Measurements from ENCODE around the gene NXPH3.

The NXPH3 gene

DNA sequence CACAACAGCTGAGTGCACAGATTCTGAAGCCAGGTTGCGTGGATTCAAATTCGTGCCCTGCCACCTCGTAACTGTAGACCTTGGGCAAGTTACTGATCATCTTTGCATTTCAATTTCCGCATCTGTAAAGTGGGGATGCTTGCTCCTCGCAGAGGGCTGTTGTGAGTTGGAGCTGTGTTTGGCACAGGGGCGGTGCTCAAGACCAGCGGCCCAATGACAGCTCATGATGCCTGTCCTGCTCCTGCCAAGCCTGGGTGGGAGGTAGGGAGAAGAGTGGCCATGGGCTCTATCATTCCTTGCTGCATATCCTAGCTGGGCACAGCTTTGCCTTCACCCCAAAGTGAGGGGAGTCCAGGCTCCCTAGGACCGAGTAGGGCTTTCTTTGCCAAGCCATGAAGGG is 12.6 kb downstream of the NXPH3 start:
- H3K9me3 ChIP-seq (ENCODE audit: insufficient read depth, low read depth, low read length): no peaks in the 10 kb centered on the region
- no peaks in the 10 kb centered on the region for H3K27me3 ChIP-seq (ENCODE audit: insufficient read depth, low read length)
- H3K4me3 ChIP-seq (ENCODE audit: low read length): no peak overlapping the region
- H3K27ac ChIP-seq (ENCODE audit: low read length): no peak overlapping the region
- H3K36me3 ChIP-seq (ENCODE audit: insufficient read depth, low read depth, low read length): no peaks in the 10 kb centered on the region
- H3K9ac ChIP-seq (ENCODE audit: low read depth, low read length): no peak overlapping the region
- H3K4me1 ChIP-seq (ENCODE audit: insufficient read depth, low read length): peaks cover 4% of the 10 kb centered on the region; the same call in 1 of the 2 replicates

- Histone ChIP-seq H3K36me3 (ENCODE audit: insufficient read depth, low read depth, low read length) (no peaks in the 10 kb centered on the region), H3K27me3 (ENCODE audit: insufficient read depth, low read length) (no peaks in the 10 kb centered on the region), H3K4me3 (ENCODE audit: low read length) (no peak overlapping the region), H3K4me1 (ENCODE audit: insufficient read depth, low read length) (peaks cover 4% of the 10 kb centered on the region; the same call in 1 of the 2 replicates), H3K9ac (ENCODE audit: low read depth, low read length) (no peak overlapping the region), H3K9me3 (ENCODE audit: insufficient read depth, low read depth, low read length) (no peaks in the 10 kb centered on the region), H3K27ac (ENCODE audit: low read length) (no peak overlapping the region)
These were observed 13.3 kb downstream of the NXPH3 start for GRCh38 chr17:49588726-49589576.

- Histone ChIP-seq H3K27ac (ENCODE audit: low read length) (no peak overlapping the region), H3K9ac (ENCODE audit: low read depth, low read length) (no peak overlapping the region), H3K27me3 (ENCODE audit: insufficient read depth, low read length) (no peaks in the 10 kb centered on the region), H3K36me3 (ENCODE audit: insufficient read depth, low read depth, low read length) (no peaks in the 10 kb centered on the region), H3K4me3 (ENCODE audit: low read length) (no peak overlapping the region), H3K4me1 (ENCODE audit: insufficient read depth, low read length) (peaks cover 4% of the 10 kb centered on the region; the same call in 1 of the 2 replicates), H3K9me3 (ENCODE audit: insufficient read depth, low read depth, low read length) (no peaks in the 10 kb centered on the region)
These were observed 13.9 kb downstream of the NXPH3 start for GRCh38 chr17:49589577-49589927.

- no peaks in the 10 kb centered on the region for H3K9me3 ChIP-seq (ENCODE audit: insufficient read depth, low read depth, low read length)
- no peak overlapping the region for H3K27ac ChIP-seq (ENCODE audit: low read length)
- H3K36me3 ChIP-seq (ENCODE audit: insufficient read depth, low read depth, low read length): no peaks in the 10 kb centered on the region; the same call in 1 of the 2 replicates
- H3K27me3 ChIP-seq (ENCODE audit: insufficient read depth, low read length): no peaks in the 10 kb centered on the region
- no peak overlapping the region for H3K9ac ChIP-seq (ENCODE audit: low read depth, low read length)
- no peak overlapping the region for H3K4me3 ChIP-seq (ENCODE audit: low read length)
- peaks cover 4% of the 10 kb centered on the region; the same call in 1 of the 2 replicates for H3K4me1 ChIP-seq (ENCODE audit: insufficient read depth, low read length)
These were observed 15.2 kb downstream of the NXPH3 start for GRCh38 chr17:49590874-49591273.

DNA sequence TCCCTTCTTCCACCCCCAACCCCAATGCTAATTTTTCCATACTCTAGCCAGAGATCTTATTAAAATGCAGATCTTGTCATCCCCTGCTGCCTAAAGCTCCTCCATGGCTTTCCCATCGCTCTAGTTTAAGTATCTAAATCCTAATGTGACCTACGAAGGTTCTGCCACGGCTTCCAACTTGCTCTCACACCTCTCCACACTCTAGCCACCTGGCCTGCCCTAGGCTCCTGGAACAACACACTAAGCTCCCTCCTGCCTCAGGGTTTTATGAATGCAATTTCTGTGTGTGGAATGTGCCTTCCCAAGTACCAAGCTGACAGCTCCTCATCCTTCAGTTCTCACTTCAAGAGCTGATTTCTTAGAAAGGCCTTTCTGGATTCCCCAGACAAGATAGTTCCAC is 16.6 kb downstream of the NXPH3 start:
- Histone ChIP-seq H3K27me3 (ENCODE audit: insufficient read depth, low read length) (no peaks in the 10 kb centered on the region), H3K9ac (ENCODE audit: low read depth, low read length) (no peak overlapping the region), H3K27ac (ENCODE audit: low read length) (no peak overlapping the region), H3K4me1 (ENCODE audit: insufficient read depth, low read length) (peaks cover 4% of the 10 kb centered on the region; the same call in 1 of the 2 replicates), H3K9me3 (ENCODE audit: insufficient read depth, low read depth, low read length) (no peaks in the 10 kb centered on the region), H3K36me3 (ENCODE audit: insufficient read depth, low read depth, low read length) (peaks cover 11% of the 10 kb centered on the region; the same call in 1 of the 2 replicates), H3K4me3 (ENCODE audit: low read length) (no peak overlapping the region)

DNA sequence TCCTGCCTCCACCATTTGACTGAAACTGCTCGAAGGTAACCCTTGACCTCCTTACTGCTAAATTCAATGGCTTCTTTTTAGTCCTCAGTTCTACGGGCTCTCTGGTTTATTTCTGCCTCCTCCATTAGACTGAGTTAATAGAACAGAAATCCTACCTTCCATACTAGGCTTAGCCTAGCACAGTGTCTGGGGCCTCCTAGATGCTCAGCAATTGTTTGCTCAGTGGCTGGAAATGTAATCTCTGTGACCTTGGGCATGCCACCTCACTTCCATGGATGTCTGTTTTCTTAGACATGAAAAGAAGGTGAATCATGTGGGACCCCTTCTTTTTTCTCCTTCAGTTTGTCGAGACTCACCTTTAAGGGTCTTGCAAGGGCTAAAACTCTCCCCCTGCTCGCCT is 19.7 kb downstream of the NXPH3 start:
- peaks cover 38% of the 10 kb centered on the region for H3K36me3 ChIP-seq (ENCODE audit: insufficient read depth, low read depth, low read length)
- H3K4me1 ChIP-seq (ENCODE audit: insufficient read depth, low read length): peaks cover 4% of the 10 kb centered on the region; the same call in 1 of the 2 replicates
- H3K27me3 ChIP-seq (ENCODE audit: insufficient read depth, low read length): no peaks in the 10 kb centered on the region
- no peak overlapping the region for H3K27ac ChIP-seq (ENCODE audit: low read length)
- H3K9me3 ChIP-seq (ENCODE audit: insufficient read depth, low read depth, low read length): no peaks in the 10 kb centered on the region
- H3K9ac ChIP-seq (ENCODE audit: low read depth, low read length): no peak overlapping the region
- H3K4me3 ChIP-seq (ENCODE audit: low read length): no peak overlapping the region

DNA sequence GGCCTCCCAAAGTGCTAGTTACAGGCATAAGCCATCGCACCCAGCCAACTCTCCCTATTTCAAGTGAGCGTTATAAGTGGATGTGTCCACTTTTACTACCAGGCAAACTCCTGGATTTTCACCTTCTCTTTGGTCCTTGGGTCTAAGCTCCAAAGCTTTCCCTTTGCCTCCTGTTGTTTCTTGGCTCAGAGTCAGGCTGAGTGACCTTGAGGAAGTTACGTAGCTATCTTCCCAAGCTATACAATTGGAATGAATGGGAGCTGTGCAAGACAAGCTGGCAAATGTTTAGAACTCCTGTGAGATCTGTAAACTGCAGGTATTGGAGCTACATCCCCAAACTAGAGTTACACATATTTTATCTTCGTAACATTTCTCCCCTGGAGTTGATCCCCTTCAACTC is 20.3 kb downstream of the NXPH3 start:
- Histone ChIP-seq H3K4me3 (ENCODE audit: low read length) (no peak overlapping the region), H3K27me3 (ENCODE audit: insufficient read depth, low read length) (no peaks in the 10 kb centered on the region), H3K36me3 (ENCODE audit: insufficient read depth, low read depth, low read length) (peaks cover 45% of the 10 kb centered on the region), H3K9me3 (ENCODE audit: insufficient read depth, low read depth, low read length) (no peaks in the 10 kb centered on the region), H3K4me1 (ENCODE audit: insufficient read depth, low read length) (peaks cover 4% of the 10 kb centered on the region; the same call in 1 of the 2 replicates), H3K9ac (ENCODE audit: low read depth, low read length) (no peak overlapping the region), H3K27ac (ENCODE audit: low read length) (no peak overlapping the region)

- Histone ChIP-seq H3K9me3 (ENCODE audit: insufficient read depth, low read depth, low read length) (no peaks in the 10 kb centered on the region), H3K9ac (ENCODE audit: low read depth, low read length) (no peak overlapping the region), H3K4me3 (ENCODE audit: low read length) (no peak overlapping the region), H3K36me3 (ENCODE audit: insufficient read depth, low read depth, low read length) (peaks cover 52% of the 10 kb centered on the region), H3K4me1 (ENCODE audit: insufficient read depth, low read length) (peaks cover 4% of the 10 kb centered on the region; the same call in 1 of the 2 replicates), H3K27me3 (ENCODE audit: insufficient read depth, low read length) (no peaks in the 10 kb centered on the region), H3K27ac (ENCODE audit: low read length) (no peak overlapping the region)
These were observed 21.1 kb downstream of the NXPH3 start for GRCh38 chr17:49596613-49597244.

GRCh38 chr17:49597436-49597835 is 21.8 kb downstream of the NXPH3 start:
- no peak overlapping the region for H3K27ac ChIP-seq (ENCODE audit: low read length)
- no peak overlapping the region for H3K4me3 ChIP-seq (ENCODE audit: low read length)
- H3K9me3 ChIP-seq (ENCODE audit: insufficient read depth, low read depth, low read length): no peaks in the 10 kb centered on the region
- peaks cover 59% of the 10 kb centered on the region for H3K36me3 ChIP-seq (ENCODE audit: insufficient read depth, low read depth, low read length)
- no peak overlapping the region for H3K9ac ChIP-seq (ENCODE audit: low read depth, low read length)
- peaks cover 1% of the 10 kb centered on the region; the same call in 1 of the 2 replicates for H3K4me1 ChIP-seq (ENCODE audit: insufficient read depth, low read length)
- H3K27me3 ChIP-seq (ENCODE audit: insufficient read depth, low read length): no peaks in the 10 kb centered on the region

DNA sequence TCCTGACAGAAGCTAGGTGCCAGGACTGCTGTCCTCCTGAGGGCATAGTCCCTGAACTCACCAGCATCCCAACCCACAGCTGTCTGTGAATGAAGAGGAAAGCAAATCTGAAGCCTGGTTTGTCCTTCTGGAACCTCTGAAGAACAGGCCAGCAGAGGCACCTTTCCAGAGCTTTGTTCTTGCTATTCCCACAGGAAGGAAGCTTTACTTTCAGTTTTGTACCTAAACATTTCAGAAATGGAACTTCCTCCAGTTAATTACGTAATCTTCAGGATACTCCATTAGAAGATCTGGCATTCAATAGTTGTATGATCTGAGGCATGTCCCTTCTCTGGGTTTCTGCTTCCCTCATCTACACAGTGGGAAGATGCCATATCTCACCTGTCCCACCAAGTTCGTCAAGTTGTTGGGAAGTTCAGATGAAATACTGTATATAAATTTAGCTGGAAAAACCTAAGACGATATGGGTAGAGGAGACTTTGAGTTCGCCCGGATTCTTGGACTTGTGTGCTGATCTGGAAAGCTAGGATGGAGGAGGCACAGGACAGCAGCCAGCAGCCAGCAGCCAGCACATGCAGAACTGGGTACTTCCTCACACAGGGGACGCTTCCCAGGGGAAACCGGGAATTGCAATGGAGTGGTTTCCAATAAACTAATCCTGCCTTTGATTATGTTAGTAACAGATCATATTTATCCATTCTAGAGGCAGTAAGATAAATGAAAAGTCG is 22.4 kb downstream of the NXPH3 start:
- Histone ChIP-seq H3K27ac (ENCODE audit: low read length) (no peak overlapping the region), H3K4me1 (ENCODE audit: insufficient read depth, low read length) (no peaks in the 10 kb centered on the region), H3K9ac (ENCODE audit: low read depth, low read length) (no peak overlapping the region), H3K36me3 (ENCODE audit: insufficient read depth, low read depth, low read length) (peaks cover 66% of the 10 kb centered on the region), H3K9me3 (ENCODE audit: insufficient read depth, low read depth, low read length) (no peaks in the 10 kb centered on the region), H3K27me3 (ENCODE audit: insufficient read depth, low read length) (no peaks in the 10 kb centered on the region), H3K4me3 (ENCODE audit: low read length) (no peak overlapping the region)

- Histone ChIP-seq H3K4me1 (ENCODE audit: insufficient read depth, low read length) (no peaks in the 10 kb centered on the region), H3K27ac (ENCODE audit: low read length) (no peak overlapping the region), H3K27me3 (ENCODE audit: insufficient read depth, low read length) (no peaks in the 10 kb centered on the region), H3K4me3 (ENCODE audit: low read length) (no peak overlapping the region), H3K36me3 (ENCODE audit: insufficient read depth, low read depth, low read length) (peaks cover 74% of the 10 kb centered on the region), H3K9ac (ENCODE audit: low read depth, low read length) (no peak overlapping the region), H3K9me3 (ENCODE audit: insufficient read depth, low read depth, low read length) (no peaks in the 10 kb centered on the region)
These were observed 23.2 kb downstream of the NXPH3 start for GRCh38 chr17:49598918-49599317.
